ENCODE results near the gene TAL1. TPM values are rescaled to one million over a fixed set of nuclear protein-coding genes. Genes with fewer than 3 reads are reported as not detected.
A peak's percentile ranks its signal among the peaks of the same experiment; 100 is the strongest.

Gene TAL1
- total and polyA plus RNA-seq, 2 of the 8 experiments (the other 6 are each of a cell fraction or from before 2014, with no cell fraction given) = 0.09 to 0.15 TPM

GRCh38 chr1:47229031-47229885 lies 2.8 kb downstream of the TAL1 start (continued):
- no peak for TF ChIP-seq RXRA (IDR thresholded peaks at IDR 0.05; ENCODE audit: insufficient read depth, low read depth, low read length)
- TF ChIP-seq SIRT6 (IDR thresholded peaks at IDR 0.05; ENCODE audit: low read length) = no peak
- TF ChIP-seq TEAD4 (IDR thresholded peaks at IDR 0.05; ENCODE audit: low read depth, low read length) = no peak
- TF ChIP-seq ASH2L (IDR thresholded peaks at IDR 0.05; ENCODE audit: low read length) = peak; percentile 24
- peak; percentile 87 for TF ChIP-seq SUZ12 (IDR thresholded peaks at IDR 0.05; ENCODE audit: low read length)

All from H1 (cell line).